Lower lobe of right lung (tissue), 2 donors: Measurements from ENCODE around the gene ALDOB. TPM values are rescaled to one million over a fixed set of nuclear protein-coding genes. Genes with fewer than 3 reads are reported as not detected.

Experiments
- ATAC-seq, 2 donors: fragments of 200-7000 bp; cut with Tn5 transposase; one replicate each; pipeline ENCODE4 v1.9.1; 2020 to 2022; ENCODE audit warnings: mild to moderate bottlenecking in 2 of 2, moderate library complexity in 2 of 2
- DNase-seq: peaks from one replicate; pipeline ENCODE4 v3.0.0-alpha.2; 2020
- H3K27ac ChIP-seq: fragments of 200-600 bp; one replicate; pipeline ENCODE4 v1.8.0; 2022
- H3K27me3 ChIP-seq: fragments of 200-600 bp; one replicate; pipeline ENCODE4 v1.8.0; 2022; ENCODE audit warnings: low read depth
- H3K36me3 ChIP-seq: fragments of 200-600 bp; one replicate; pipeline ENCODE4 v1.8.0; 2022; ENCODE audit warnings: mild to moderate bottlenecking
- H3K4me1 ChIP-seq: fragments of 200-600 bp; one replicate; pipeline ENCODE4 v1.8.0; 2022
- H3K4me3 ChIP-seq: fragments of 200-600 bp; one replicate; pipeline ENCODE4 v1.8.0; 2022; ENCODE audit warnings: mild to moderate bottlenecking
- H3K9me3 ChIP-seq: fragments of 200-600 bp; one replicate; pipeline ENCODE4 v1.8.0; 2022
- CTCF ChIP-seq: fragments of 200-600 bp; IDR thresholded peaks from one replicate; pipeline ENCODE4 v1.8.0; 2022; ENCODE audit warnings: antibody characterized with exemption, mild to moderate bottlenecking
- intact Hi-C: fragments of 100-400 bp; cut with DNase I; formaldehyde crosslinking; loops from one replicate; pipeline ENCODE4 v1.11.0; 2022
- total RNA-seq: library from RNA; stranded (reverse); fragmentation: NEBNext Ultra II Directional; extraction: Animal tissue kit (Norgen Biotek cat#: 25700); gene quantifications from one replicate; pipeline ENCODE4 v1.2.1, GENCODE V29; 2021
- donor health status: DM: no; HTN: yes; CAD: no; lungs with severe emphysema.

Gene ALDOB
- total RNA-seq, 1 donor from 2014 or later, result 0.38 TPM

DNA sequence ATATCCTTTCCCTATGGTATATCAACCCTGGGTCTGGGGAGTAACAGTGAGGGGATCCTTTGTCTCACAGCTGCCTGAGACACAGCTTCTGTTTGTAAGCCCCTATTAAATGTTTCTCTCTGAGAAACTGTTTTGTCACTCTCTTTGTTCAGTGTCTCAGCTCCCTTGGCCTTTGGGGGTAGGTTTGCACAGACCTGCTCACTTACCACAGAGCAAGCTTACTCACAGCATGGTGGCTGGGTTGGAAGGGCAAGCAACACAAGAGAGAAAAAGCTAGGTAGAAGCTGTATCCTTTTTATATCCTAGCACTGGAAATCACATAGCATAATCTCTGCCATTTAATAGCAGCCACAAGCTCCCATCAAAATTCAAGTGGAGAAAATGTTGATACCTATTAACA lies 55.3 kb downstream of the ALDOB start:
- peaks cover 8% of the 10 kb centered on the region for H3K9me3 ChIP-seq
- no peaks in the 10 kb centered on the region for H3K27me3 ChIP-seq
- H3K4me1 ChIP-seq, result no peaks in the 10 kb centered on the region
- TF ChIP-seq CTCF, result no peak
- DNase-seq (no peak), ATAC-seq (no peak)
- H3K36me3 ChIP-seq, result no peaks in the 10 kb centered on the region
- intact Hi-C loops, result no loop called here
- H3K27ac ChIP-seq, result no peak overlapping the region
- no peak overlapping the region for H3K4me3 ChIP-seq

DNA sequence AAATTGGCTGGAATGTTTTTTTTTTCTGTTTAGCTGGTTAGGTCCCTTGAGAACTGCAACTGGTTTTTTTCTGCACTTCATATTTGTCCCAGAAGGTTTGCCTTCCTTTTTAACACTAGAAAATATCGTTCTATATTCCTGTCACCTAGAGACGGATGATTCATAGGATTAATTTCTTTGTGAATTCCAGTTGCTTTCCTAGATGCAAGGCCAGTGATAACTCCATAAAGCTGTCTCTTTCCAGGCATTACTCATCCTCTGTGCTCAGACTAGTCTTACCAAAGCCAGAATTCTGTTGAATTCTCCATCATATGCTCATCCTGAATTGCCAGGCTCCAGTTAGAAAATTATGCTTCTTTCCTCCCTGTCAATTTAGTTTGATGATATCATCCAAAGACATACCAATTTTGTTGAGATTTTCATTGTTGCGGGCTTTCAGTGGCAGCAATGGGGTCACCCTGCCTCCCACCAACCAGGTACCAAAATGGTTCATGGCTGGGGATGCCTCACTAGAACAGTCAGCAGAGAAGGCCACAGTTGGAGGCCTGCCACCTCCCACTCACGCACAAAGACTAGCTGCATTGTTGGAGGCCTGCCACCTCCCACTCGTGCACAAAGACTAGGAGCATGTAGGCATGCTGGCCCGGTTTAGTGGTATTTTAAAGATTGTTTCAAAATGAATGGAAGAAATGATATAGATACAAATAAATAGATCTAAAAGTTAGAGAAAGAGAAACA lies 59.3 kb downstream of the ALDOB start:
- TF ChIP-seq CTCF, result no peak
- ATAC-seq, result no peak
- no peaks in the 10 kb centered on the region for H3K9me3 ChIP-seq
- no peak overlapping the region for H3K4me3 ChIP-seq
- no peak overlapping the region for H3K27ac ChIP-seq
- no peak for DNase-seq
- H3K4me1 ChIP-seq, result no peaks in the 10 kb centered on the region
- no peaks in the 10 kb centered on the region for H3K27me3 ChIP-seq
- H3K36me3 ChIP-seq, result no peaks in the 10 kb centered on the region
- intact Hi-C loops, result no loop called here

DNA sequence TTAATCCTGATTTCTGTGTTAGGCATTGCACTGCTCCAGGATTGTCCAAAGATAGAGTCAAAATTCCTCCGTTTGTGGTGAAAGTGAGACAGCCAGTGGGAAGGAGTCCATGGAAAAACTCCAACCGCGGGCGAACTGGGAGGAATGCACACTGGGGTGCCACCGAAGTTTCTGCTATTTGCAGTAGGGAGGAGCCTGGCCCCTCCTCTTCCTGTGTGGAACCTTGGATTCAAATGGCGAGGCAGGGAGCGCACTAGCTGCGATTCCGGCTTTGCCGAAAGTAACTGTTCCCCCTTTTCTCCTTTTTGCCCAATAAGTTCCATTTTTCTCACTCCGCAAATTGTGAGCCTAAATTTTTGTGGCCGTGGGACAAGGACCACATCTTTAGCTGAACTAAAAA lies 60.0 kb downstream of the ALDOB start:
- H3K4me1 ChIP-seq, result no peaks in the 10 kb centered on the region
- ATAC-seq (no peak), DNase-seq (no peak)
- H3K36me3 ChIP-seq, result no peaks in the 10 kb centered on the region
- no peaks in the 10 kb centered on the region for H3K27me3 ChIP-seq
- no peak for TF ChIP-seq CTCF
- intact Hi-C loops, result no loop called here
- no peak overlapping the region for H3K27ac ChIP-seq
- H3K9me3 ChIP-seq, result no peaks in the 10 kb centered on the region
- H3K4me3 ChIP-seq, result no peak overlapping the region

- Histone ChIP-seq H3K27ac (no peak overlapping the region), H3K27me3 (no peaks in the 10 kb centered on the region), H3K4me3 (no peak overlapping the region), H3K9me3 (no peaks in the 10 kb centered on the region), H3K4me1 (no peaks in the 10 kb centered on the region), H3K36me3 (no peaks in the 10 kb centered on the region)
- TF ChIP-seq CTCF, result no peak
- intact Hi-C loops, result no loop called here
- no peak for DNase-seq
- ATAC-seq, result no peak
Observed at GRCh38 chr9:101372327-101373118, 63.1 kb downstream of the ALDOB start.

DNA sequence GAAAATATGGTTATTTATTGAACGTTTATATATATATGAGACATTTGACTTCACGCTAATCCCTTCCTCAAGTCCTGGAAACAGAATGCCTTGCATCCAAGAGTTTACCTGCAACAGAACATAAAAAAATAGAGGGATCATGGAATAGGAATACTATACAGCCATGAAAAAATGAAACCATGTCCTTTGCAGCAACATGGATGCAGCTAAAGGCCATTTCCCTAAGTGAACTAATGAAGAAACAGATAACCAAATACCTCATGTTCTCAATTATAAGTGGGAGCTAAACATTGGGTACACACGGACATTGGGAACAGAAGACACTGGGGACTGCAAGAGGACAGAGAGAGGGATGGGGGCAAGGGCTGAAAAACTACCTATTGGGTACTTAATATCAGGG lies 63.8 kb downstream of the ALDOB start:
- no peak for ATAC-seq
- H3K36me3 ChIP-seq, result no peaks in the 10 kb centered on the region
- intact Hi-C loops, result no loop called here

More for the DNA sequence above, 63.8 kb downstream of the ALDOB start:
- Histone ChIP-seq H3K4me3 (no peak overlapping the region), H3K4me1 (no peaks in the 10 kb centered on the region), H3K9me3 (no peaks in the 10 kb centered on the region), H3K27me3 (no peaks in the 10 kb centered on the region), H3K27ac (no peak overlapping the region)
- TF ChIP-seq CTCF, result no peak
- DNase-seq, result no peak

Other genes with a start within 250 kb of the ALDOB start
- gene BAAT, start 50.8 kb downstream of the ALDOB start, total RNA-seq, result not detected
- 10.9 TPM for gene MRPL50, start 37.2 kb downstream of the ALDOB start, total RNA-seq
- gene ZNF189, start 36.9 kb downstream of the ALDOB start, total RNA-seq, result 20.7 TPM
- 50.7 TPM for gene RNF20, start 98.1 kb upstream of the ALDOB start, total RNA-seq
- not detected for gene PPP3R2, start 159.2 kb upstream of the ALDOB start, total RNA-seq